EL (cell line): ENCODE measurements around the gene FRMD4A.
A peak's percentile ranks its signal among the peaks of the same experiment; 100 is the strongest.

ENCODE experiments used
- DNase-seq: peaks from one replicate; pipeline ENCODE4 v3.0.0-alpha.2; 2016

FRMD4A gene

DNA sequence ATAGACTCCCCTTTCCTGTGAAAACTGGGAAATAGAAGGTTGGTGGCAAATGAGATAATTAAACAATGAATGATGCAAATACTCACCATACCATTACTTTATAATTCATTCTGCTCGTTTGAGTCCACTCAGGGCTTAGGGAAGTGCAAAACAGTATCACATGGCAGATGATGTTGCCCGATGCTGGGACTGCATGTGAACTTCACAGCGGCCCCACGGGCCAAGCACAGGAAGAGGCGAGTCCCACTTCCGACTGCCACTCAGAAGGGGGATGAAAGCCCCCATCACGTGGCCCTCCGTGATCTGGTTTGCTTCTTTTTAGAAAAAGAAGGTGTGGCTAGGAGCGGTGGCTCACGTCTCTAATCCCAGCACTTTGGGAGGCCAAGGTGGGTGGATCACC, 672.5 kb downstream of the FRMD4A start:
- DNase-seq, result no peak

DNA sequence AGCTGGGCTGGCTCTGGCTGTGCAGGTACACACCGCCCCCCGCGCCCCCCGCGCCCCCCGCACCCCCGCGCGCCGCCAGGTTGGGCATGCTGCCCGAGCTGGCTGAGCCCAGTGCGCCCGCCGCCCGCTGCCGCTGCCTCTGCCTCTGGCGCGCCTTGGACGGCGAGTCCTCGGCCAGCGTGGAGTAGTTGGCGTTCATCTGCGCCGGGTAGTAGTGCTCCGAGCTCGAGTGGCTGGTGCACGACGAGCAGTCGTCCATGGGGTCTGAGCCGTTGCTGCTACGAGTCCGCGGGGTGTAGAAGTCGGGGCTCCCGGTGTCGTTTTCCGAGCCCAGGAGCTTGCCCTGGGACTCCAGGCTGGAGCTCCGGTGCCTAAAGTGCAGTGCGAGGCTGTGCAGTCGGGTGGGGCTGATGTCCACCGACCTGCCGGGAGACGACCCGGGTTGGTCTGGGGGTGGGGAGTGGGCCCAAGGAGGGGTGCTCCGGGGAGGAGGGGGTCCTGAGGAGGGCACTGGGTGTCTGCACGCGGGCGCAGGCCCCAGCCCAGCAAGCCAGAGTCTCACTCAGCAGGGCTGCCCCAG, 673.5 kb downstream of the FRMD4A start:
- DNase-seq, result no peak

DNA sequence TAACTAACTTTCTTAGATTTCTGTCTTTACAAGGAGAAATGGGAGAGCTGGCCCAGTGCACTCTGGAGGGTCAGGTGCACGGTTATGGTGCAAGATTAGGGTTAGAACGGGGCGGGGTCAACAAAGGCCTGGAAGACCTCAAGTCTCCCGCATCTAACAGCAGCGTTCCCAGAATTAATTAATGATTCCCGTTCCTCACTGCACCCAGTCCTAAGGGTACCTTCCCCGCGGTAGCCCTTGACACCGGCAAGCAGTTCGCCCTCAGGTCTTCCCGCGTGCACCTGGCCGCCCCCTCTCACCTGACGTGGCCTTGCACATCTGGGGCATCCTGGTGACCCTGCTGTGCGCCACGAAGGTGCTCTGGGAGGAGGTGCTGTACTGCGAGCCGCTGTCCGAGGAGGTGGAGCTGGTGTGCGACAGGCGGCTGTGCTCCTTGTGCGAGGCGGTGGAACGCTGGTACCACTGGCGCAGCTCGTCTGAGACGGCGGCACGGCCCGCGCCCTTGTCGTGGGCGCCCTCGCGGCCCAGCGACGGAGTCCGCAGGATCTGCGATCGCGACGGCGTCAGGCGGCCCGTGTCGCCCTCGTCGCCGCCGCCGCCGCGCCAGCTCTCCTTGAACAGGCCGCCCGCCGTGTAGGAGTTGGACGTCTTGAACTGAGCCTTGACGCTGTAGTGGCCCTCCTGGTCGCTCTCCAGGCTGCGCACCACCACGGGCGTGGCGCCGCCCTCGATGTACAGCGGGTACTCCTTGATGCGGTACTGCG, 674.2 kb downstream of the FRMD4A start:
- no peak for DNase-seq

DNA sequence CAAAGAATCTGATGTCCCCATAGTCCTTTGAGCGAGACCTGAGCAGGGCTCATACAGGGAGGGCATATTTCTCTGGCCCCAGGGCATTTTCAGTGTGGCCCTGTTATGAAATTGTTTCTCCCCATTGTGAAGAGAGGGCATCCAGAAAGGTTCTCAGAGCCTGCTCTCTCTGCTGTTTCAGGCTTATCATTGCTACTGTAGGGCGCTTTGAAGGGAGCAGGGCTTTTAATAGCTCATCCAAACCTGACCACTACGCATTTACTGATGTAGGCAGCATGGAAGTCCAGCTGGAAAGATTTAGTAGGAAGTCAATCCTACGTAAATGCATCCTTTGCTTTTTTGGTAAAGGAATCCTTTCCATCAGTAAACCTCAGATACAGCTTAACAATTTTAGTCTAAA, 675.9 kb downstream of the FRMD4A start:
- no peak for DNase-seq

DNA sequence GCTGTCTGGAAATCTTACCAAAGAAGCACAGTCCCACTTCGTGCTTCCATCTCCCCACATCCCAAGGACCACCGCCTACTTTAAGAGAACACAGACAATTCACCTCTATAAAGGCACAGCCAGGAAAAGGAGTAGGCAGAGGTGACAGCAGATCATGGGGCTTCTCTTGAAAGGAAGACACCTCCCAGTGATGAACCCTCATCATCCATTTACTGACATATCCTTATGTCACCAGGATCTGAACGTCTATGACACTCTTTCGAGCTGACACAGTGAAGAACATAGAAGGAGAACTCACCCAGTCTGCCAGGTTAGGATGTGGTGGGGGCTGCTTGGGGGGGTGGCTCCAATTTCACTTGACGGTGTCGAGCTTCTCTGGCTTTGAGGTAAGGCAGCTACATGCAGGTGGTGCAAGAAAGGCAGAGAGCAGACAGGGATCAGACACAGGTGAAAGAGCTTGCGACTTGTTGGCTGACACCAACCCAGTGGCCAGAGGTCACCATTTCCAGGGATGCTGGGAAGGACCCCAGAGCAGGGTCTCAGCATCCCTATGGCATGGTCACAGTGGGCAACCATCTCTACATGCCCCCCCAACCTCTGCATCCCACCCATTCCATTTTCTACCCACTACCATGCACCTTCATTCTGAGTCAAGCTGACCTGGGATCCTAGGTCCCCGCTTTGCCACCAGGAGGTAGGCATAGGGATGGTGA, 676.5 kb downstream of the FRMD4A start:
- no peak for DNase-seq

DNA sequence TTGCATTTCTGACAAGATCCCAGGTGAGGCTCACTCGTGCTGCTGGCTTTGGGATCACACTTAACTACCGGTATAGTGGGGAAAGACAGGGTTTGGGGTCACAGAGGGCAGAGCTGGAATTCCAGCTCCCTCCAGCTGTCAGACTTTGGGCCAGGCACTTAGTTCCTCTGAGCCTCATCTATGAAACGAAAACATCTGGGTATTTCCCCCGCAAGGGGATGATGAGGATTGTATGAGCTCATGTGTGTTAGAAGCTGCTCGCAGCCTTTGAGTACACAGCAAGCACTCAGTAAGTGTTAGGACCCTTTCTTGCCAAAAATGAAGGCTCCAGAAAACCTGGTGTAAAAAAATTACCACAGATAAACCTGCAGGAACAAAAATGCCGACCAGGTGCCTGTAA, 677.9 kb downstream of the FRMD4A start:
- DNase-seq, result no peak

DNA sequence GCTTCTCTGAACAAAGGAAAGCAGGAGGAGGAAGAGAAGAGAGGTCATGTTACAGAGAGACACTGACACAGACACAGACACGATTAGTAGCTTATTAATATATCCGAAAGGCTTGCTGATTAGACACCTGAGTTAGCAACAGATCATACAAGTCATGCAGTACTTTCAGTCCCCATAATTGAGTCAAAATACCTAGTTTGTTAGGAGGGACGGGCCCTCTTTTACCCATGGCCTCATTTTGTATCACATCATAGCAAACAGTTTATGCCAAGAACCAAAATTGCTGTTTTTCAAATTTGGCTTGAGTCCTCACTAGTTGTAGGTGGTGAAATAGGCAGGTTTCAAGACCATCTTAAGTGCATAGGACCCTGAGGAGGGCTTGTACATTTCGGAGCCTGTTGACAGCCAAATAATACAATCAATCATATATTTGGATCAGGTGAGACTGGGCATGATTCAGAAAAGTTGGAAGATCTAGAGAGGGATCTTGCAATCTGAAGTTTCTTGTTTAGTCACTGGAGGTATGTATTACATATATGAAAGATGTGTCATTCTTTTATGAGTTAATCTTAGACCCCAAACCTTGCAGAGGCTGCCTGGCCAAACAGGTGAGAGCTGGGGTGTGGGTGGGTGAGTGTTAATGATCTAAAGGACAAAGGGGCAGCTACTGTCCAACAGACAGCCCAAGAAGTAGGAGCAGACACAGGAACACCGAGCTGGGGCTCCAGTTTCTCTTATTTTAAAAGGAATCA, 678.6 kb downstream of the FRMD4A start:
- DNase-seq, result no peak

DNA sequence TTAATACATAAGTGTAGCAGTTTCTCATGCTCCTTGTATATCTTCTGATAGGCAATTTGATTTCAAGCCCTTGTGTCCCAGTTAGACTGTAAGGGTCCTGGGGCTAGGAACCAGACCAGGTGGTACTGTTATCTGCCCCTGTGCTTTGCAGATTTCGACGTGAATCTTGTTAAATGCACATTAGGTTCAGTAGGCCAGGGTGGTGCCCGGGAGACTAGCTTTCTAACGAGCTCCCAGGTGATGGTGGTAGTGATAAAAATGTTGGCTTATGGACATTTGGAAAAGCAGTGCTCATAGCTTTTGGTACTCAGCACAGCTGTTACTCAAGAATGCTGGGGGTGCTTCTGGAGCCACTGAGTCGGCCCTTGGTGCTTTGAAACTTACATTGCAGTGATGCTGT, 679.8 kb downstream of the FRMD4A start:
- no peak for DNase-seq

DNA sequence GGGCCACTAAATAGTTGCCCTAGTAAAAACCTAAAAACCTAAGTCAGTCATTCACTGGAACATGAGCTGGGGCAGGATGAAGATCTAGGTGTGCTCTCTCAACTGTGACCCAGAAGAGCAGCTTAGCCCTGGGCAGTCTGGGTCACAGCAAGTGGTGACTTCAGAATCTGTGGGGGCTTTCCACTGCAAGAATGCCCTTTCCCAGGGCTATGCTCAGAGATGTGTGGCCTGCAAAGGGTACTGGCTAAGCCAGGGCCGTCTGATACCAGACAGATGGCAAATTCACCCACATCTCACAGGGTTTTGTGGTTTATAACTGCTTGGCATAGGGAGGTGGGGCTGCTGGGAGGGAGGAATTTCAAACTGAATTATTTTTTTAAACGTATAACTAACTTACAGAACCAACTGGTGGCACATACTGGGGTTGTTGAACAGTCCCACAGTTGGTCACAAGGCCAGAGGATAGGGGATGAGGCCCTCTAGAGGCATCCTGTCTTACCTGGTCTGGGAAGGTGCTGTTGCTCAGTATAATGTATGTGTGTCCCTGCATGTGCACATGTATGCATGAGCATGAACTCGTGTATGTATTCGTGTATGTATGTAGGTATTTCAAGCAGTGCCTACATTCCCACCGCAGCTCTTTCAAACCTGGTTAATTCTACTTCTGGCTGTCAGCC, 680.7 kb downstream of the FRMD4A start:
- no peak for DNase-seq

DNA sequence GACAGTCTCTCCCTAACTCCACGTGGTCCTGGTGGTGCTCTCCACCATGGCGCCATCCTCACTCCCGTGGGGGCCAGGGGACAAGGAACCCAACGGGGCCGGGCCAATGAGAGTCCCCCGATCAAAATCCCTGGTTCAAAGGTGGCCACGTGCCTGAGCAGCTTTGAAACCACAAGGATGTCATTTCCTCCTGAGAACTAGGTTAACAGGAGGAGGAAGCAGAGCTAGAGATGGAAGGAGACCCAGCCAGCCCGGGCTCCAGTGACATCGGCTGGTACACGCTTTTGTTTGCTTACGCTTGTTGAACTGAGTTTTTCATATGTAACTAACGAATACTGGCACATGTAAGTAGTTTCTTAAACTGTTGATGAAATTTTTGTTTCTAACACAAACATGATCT, 682.3 kb downstream of the FRMD4A start:
- no peak for DNase-seq

DNA sequence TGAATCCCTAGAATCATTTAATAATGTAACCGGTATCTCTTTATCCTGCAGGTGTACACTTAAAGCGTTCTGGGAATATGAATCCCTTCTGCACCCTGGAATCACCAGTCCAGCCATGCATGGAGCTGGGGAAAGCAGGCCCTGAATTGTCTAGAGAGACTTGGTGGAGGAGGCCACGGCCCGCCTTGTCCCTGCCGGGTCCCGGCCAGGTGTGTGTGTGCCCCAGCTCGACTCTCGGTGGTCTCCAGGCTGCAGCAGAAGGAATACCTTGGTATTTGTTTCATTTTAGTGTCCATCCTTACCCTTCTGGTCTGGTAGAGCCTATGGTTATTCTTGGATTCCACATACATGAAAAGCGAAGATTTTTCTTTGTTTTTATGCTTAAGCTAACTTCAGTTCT, 685.9 kb downstream of the FRMD4A start:
- DNase-seq, result no peak

DNA sequence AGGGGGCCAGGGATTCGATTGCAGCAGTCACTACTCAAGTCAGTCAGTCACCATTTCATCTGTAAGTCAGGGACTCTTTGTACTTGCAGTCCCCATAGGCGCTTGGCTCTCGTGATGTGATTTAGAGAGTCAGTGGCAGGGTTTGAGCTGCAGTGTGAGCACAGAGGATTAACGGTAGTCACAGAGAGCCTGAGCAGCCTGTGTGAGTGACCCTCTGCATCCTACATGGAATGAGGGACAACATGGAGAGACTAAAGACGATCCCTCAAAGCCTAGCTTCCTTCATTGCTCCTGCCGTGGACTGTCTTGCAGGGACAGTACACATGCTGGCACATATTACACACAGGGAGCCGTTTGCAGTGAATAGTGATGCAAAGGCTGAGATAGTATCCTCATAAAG, 687.7 kb downstream of the FRMD4A start:
- DNase-seq, result no peak

DNA sequence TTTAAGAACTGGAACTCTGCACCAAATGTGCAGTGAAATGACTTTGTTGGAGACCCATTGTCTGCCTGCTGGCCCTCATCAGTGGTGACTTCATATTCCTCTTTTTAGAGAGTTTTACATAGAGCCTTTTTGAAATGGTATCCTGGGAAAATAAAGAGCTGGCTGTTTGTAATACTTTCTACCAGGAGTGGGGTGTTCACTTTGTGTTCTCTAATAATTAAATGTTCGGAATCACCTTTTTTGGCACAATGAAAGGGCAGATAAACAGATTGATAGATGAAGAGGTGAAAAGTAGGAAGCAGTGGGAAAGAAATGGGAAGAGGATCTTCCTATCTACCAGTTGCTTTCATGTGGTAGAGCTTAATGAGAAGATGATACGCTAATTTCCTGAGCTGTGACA, 688.4 kb downstream of the FRMD4A start:
- DNase-seq, result no peak

DNA sequence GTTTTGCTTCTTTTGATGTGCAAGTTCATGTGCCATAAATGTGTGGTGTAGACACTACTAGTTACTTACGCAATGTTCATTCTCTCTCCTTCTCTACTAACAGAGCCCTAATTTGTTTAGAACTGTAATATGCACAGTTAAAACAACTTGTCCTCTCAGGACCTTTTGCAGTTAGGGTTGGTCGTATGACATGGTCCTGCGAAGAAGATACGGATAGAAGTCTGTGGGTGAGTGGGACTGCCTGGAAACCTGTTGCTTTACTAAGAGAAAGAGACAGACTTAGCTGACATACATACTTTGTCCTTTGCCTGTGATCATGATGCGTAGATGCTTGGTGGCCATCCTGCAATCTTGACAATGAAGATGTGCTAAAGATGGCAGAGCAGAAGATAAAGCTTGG, 692.8 kb downstream of the FRMD4A start:
- no peak for DNase-seq

DNA sequence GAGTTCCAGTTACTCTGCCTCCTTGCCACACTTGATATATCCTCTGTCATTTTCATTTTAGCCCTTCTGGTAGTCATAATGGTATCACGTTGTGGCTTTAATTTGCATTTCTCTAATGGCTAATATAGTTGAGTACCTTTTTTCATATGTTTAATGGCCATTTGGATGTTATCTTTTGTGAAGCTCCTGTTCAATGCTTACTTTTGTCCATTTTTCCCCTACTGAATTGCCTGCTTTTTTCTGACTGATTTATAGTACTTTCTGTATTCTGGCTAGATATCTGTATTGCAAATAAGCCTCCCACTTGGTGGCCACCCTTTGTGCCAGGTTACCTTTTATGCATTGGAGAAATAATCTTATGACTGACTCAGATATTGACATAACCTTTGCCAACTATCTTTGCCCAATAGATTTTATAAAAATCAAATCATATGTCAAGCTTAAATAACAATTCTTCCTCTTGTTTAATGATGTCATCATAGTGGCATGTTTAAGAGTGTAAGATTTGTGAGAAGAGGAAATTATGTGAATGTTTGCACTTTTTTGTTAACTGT, 693.3 kb downstream of the FRMD4A start:
- peak; percentile 22 for DNase-seq

DNA sequence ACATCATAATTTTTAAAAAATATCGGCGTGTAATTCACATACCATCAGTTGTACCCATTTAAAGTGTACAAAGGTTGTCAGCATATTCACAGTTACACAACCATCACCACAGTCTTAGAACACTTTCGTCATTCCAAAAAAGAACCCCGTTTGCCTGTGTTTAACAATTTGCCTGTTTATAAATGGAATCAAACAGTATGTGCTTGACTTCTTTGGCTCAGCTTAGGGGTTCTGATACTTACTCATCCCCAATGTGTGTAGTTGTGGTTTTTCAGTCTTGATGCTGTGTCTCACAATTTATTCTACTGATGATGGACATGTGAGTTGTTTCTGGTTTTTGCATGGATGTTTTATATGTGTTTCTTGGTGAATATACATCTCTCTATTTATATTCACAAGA, 693.9 kb downstream of the FRMD4A start:
- DNase-seq, result no peak

DNA sequence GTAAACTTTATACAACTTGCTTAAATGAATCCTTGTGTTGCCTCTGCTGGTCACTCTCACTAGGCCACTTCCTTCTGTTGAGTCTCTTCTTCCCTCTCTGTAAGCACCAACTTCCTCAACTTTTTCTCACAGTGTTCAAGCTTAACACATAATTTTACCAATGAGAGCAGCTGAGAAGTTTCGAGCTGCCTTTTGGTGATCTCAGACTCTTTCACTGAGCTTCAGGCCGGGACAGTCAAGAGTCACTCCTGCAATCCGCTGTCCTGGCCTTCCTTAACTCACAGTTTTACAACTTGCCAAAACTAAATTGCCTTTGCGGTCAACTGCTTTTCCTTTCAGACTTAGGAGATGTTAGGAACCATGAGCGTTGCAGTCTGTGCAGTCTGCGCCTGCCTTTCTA, 696.5 kb downstream of the FRMD4A start:
- no peak for DNase-seq

DNA sequence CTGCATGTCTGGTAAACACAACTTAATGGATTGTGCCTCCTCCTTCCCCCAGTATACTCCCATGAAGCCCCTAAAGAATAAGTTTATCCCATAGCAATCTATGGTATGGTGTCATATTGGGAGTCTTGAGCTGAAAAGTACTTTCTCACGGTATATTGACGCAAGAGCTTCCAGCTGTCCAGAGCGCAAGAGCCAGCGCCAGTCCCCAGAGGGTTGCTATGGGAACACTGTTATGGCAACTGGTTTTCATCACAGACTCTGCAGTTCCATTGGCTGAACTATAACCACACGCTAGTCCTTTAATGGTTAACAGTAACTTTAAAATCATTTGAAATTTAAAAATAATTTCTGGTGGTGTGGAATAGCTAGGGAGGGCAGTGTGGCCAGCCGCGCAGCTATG, 697.0 kb downstream of the FRMD4A start:
- DNase-seq, result no peak

DNA sequence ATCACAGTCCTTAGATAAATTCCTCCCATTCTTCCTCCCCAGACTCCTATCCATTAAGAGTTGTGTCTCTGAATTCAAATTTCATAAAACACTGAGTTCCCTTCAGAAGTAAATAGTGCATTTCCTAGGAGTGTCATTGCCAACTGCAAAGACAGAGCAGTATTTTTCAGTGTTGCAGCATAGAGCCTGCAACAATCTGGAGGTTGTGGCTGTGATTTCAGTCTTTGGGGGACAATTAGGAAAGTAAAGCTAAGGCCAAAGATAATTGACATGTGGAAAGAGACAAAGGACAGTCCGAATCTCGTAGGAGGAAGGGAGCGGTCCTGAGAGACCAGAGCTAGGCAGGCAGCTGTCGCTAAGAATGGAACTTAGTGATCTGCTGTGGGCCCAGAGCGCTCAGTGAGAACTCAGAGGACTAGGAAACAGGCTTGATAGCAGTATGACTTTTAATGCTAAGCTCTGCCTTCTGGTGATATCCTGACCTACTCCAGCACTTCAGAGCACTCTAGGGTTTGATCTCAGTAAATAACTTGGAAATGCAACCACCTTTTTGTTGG, 697.8 kb downstream of the FRMD4A start:
- DNase-seq, result no peak

DNA sequence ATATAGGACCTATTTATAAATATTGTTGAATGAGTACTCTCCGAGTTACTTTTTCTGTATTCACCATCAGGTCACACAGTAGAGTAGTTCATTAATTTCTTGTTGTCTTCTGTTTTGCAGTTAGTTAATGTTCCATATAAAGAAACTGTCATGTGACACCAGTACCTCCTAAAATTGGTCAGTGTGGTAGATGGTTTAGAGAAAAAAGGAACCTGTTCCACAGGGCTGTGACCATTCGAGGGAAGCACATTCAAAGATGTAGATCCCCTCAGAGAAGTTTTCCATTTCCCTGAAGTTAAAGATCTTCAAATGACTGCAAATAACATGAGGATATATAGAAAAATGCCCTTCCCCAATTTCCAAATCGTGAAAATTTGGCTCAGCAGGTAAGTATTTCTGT, 698.3 kb downstream of the FRMD4A start:
- DNase-seq, result no peak

DNA sequence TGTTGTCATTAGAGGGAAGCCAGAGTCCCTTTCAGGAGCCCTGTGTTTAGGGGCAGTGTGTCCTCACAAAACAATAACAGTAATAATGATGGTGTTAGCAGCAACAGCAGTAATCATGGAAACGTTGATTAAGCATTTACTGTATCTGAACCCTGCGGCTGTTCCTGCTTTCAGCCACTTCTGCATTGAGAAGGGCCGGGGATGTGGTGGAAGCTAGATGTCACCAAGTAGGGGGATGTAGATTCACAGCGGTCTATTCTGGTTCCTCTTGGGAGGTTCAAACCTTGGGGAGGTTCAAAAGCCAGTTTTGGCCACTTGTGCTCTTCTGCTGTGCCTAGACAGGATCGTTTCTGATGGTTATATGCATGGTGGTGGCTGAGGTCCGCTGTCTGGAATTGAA, 699.1 kb downstream of the FRMD4A start:
- no peak for DNase-seq

DNA sequence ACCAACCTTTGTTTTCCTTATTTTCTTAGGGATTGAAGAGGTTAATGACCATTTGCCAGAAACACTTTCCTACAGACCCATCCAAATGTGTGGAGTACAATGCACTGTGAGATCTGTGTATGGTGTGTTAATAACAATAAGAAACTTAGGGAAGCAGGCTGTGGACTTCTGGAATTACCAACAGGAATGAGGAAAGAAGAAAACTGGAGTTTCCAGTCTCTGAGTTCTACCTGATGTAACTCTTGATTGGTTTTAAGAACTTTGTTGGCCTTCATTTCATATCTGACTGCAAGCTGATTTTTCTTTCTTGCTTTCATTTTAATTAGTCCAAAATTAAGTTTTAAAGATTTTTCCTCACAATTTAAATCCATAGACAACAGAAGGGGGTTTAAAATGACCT, 700.5 kb downstream of the FRMD4A start:
- DNase-seq, result no peak
